Naive thymus-derived CD8-positive, alpha-beta T cell (primary cell): ENCODE results near the gene PAPSS1. TPM values are rescaled to one million over a fixed set of nuclear protein-coding genes. Genes with fewer than 3 reads are reported as not detected.
A peak's percentile ranks its signal among the peaks of the same experiment; 100 is the strongest.

ENCODE experiments used
- ATAC-seq, 2 donors: fragments of 150-1000 bp; cut with Tn5 transposase in 1 of 2; sonication (Bioruptor Pico), chemical (Tn5 transposase) in 1 of 2; 1 replicate in 1 of 2; 2 replicates in 1 of 2; pipeline ENCODE4 v1.10.0; 2021; ENCODE audit warnings: mild to moderate bottlenecking in 2 of 2, moderate library complexity in 2 of 2
- POLR2A ChIA-PET: fragments of 350-600 bp; sonication (Branson Sonifier 250); formaldehyde crosslinking; loops from one replicate; lab custom pipeline; 2021; ENCODE audit warnings: antibody characterized with exemption; lab: Charles Lee
- DNase-seq, 10 donors: peaks; one replicate each; pipeline versions ENCODE4 v3.0.0 to v3.0.0-alpha.2; 2020 to 2022
- H3K27ac Mint-ChIP-seq, 10 donors: one replicate each; pipeline ENCODE4 v1.8.0; 2020 to 2022; ENCODE audit warnings: mild to moderate bottlenecking in 10 of 10, mixed read lengths in 10 of 10, moderate library complexity in 4 of 10, inconsistent platforms in 1 of 10
- H3K27me3 Mint-ChIP-seq, 5 donors: one replicate each; pipeline ENCODE4 v1.8.0; 2021 to 2022; ENCODE audit warnings: mixed read lengths in 5 of 5
- H3K36me3 Mint-ChIP-seq, 3 donors: one replicate each; pipeline ENCODE4 v1.8.0; 2020 to 2022; ENCODE audit warnings: mixed read lengths in 3 of 3, mild to moderate bottlenecking in 2 of 3, inconsistent platforms in 1 of 3
- H3K4me1 Mint-ChIP-seq, 4 donors: one replicate each; pipeline ENCODE4 v1.8.0; 2021 to 2022; ENCODE audit warnings: mixed read lengths in 4 of 4
- H3K4me3 Mint-ChIP-seq, 10 donors: one replicate each; pipeline ENCODE4 v1.8.0; 2020 to 2022; ENCODE audit warnings: mild to moderate bottlenecking in 10 of 10, mixed read lengths in 10 of 10, moderate library complexity in 6 of 10, inconsistent platforms in 1 of 10
- H3K9me3 Mint-ChIP-seq, 9 donors: one replicate each; pipeline ENCODE4 v1.8.0; 2020 to 2022; ENCODE audit warnings: mixed read lengths in 9 of 9, mild to moderate bottlenecking in 3 of 9, inconsistent platforms in 1 of 9, moderate library complexity in 1 of 9
- polyA plus RNA-seq, 3 donors: library from polyadenylated mRNA; unstranded; fragments of 300-500 nt; fragmentation: Illumina TruSeq; gene quantifications; one replicate each; pipeline ENCODE4 v1.2.3, GENCODE V29; 2021
- total RNA-seq, 8 experiments: library from RNA in 2 of 8; stranded (reverse) in 2 of 8; gene quantifications; one replicate each; pipeline ENCODE4 v1.2.3 and lab custom pipeline; 2021 to 2026

The PAPSS1 gene
- total RNA-seq (10 to 100 TPM; 17.3 TPM), polyA plus RNA-seq (10 to 100 TPM; 22.8 to 23.9 (median 23.2) TPM), total RNA-seq (lab: John Stamatoyannopoulos, UW) (10.3 to 33.1 (median 27.5) reads per million in 6 experiments)

GRCh38 chr4:107719922-107720722 lies at the start of gene PAPSS1:
Gene PAPSS1, minus strand, starts transcription at chr4:107720234. Its CDS starts 55 bp downstream, at chr4:107720179.
- ATAC-seq (peak; percentile 85), DNase-seq (peak; percentile 89 to 97 (median 95))
- POLR2A ChIA-PET, result interaction anchor here (0.6 to 2.6 kb wide), 11 partner anchors 13 to 1840 kb away, joined by 3 to 15 read pairs (median 6); partner anchors contain the start of genes AIMP1, CYP2U1, MCUB and OSTC
- H3K27ac Mint-ChIP-seq, result peak within 1 kb of the TSS; percentile 87 to 98 (median 95)
- no peaks in the 10 kb centered on the region for H3K27me3 Mint-ChIP-seq
- H3K4me1 Mint-ChIP-seq, result peaks cover 22 to 32% (median 30%) of the 10 kb centered on the region in 4 donors
- H3K4me3 Mint-ChIP-seq, result peak within 1 kb of the TSS; percentile 93 to 98 (median 95)
- no peaks in the 10 kb centered on the region for H3K9me3 Mint-ChIP-seq
- H3K36me3 Mint-ChIP-seq, result no peaks in the 10 kb centered on the region

- DNase-seq (no peak), ATAC-seq (no peak)
- H3K9me3 Mint-ChIP-seq, result no peaks in the 10 kb centered on the region
- H3K4me3 Mint-ChIP-seq, result no peak overlapping the region
- peaks cover 5 to 13% (median 10%) of the 10 kb centered on the region in 5 donors for H3K27me3 Mint-ChIP-seq
- H3K27ac Mint-ChIP-seq, result no peak overlapping the region
- no peaks in the 10 kb centered on the region for H3K36me3 Mint-ChIP-seq
- H3K4me1 Mint-ChIP-seq, result peaks cover 0 to 11% (median 2%) of the 10 kb centered on the region in 4 donors
- POLR2A ChIA-PET, result no interaction called here
Measured at GRCh38 chr4:107760281-107760947, 40.4 kb upstream of the PAPSS1 start.

- POLR2A ChIA-PET, result no interaction called here
- DNase-seq, result peak in 3 of 10 donors; percentile 23 to 37 (median 32)
- peaks cover 0 to 9% (median 5%) of the 10 kb centered on the region in 5 donors for H3K27me3 Mint-ChIP-seq
- H3K4me1 Mint-ChIP-seq, result peaks cover 0 to 11% (median under 1%) of the 10 kb centered on the region in 4 donors
- no peaks in the 10 kb centered on the region for H3K36me3 Mint-ChIP-seq
- no peaks in the 10 kb centered on the region for H3K9me3 Mint-ChIP-seq
- no peak overlapping the region for H3K4me3 Mint-ChIP-seq
- H3K27ac Mint-ChIP-seq, result no peak overlapping the region
- ATAC-seq, result no peak
Measured at GRCh38 chr4:107757864-107758476, 37.9 kb upstream of the PAPSS1 start.

DNA sequence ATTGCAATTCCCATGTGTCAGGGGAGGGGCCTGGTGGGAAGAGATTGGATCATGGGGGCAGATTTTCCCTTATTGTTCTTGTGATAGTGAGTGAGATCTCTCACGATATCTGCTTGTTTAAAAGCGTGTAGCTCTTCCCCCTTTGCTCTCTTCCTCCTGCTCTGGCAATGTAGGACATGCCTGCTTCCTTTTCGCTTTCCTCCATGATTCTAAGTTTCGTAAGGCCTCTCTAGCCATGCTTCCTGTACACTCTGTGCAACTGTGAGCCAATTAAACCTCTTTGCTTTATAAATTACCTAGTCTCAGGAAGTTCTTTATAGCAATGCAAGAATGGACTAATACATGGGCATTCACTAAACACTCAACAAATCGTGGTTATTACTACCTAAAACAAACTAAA lies 37.2 kb upstream of the PAPSS1 start:
- Mint-ChIP-seq H3K36me3 (no peaks in the 10 kb centered on the region), H3K9me3 (no peaks in the 10 kb centered on the region), H3K4me1 (peaks cover 0 to 11% (median under 1%) of the 10 kb centered on the region in 4 donors), H3K27me3 (peaks cover 0 to 9% (median 5%) of the 10 kb centered on the region in 5 donors), H3K27ac (no peak overlapping the region), H3K4me3 (no peak overlapping the region)
- no peak for DNase-seq
- POLR2A ChIA-PET, result no interaction called here
- ATAC-seq, result no peak

GRCh38 chr4:107755841-107756356 lies 35.9 kb upstream of the PAPSS1 start:
- Mint-ChIP-seq H3K27ac (no peak overlapping the region), H3K4me3 (no peak overlapping the region), H3K27me3 (peaks cover 2 to 11% (median 6%) of the 10 kb centered on the region in 5 donors), H3K4me1 (peaks cover 0 to 11% (median under 1%) of the 10 kb centered on the region in 4 donors), H3K36me3 (no peaks in the 10 kb centered on the region), H3K9me3 (no peaks in the 10 kb centered on the region)
- no peak for ATAC-seq
- DNase-seq, result no peak
- POLR2A ChIA-PET, result no interaction called here

DNA sequence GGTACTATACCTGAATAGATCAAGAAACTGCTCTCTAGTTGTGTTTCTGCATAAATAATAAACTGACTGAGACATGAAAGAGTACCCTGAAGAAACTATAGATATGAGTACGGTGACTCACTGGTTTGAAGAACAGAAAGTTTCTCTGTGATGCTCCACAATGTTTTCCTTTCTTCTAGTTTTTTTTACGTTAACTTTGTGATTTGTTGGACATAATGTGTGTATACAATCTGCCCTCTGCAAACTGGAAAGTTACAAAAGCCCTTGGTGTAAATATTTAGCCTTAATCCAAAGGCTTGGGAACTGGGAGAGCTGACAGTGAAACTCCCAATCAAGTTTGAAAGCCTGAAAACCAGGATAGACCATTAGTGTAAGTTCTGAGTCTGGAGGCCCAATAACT lies 31.6 kb upstream of the PAPSS1 start:
- POLR2A ChIA-PET, result no interaction called here
- Mint-ChIP-seq H3K4me3 (no peak overlapping the region), H3K4me1 (peaks cover 0 to 8% (median 0%) of the 10 kb centered on the region in 4 donors), H3K27ac (no peak overlapping the region), H3K9me3 (no peaks in the 10 kb centered on the region), H3K27me3 (peaks cover 23 to 36% (median 28%) of the 10 kb centered on the region in 5 donors), H3K36me3 (no peaks in the 10 kb centered on the region)
- ATAC-seq (no peak), DNase-seq (no peak)

- ATAC-seq (no peak), DNase-seq (no peak)
- no peaks in the 10 kb centered on the region for H3K36me3 Mint-ChIP-seq
- H3K27ac Mint-ChIP-seq, result no peak overlapping the region
- no peak overlapping the region for H3K4me3 Mint-ChIP-seq
- peaks cover 19 to 49% (median 24%) of the 10 kb centered on the region in 5 donors for H3K27me3 Mint-ChIP-seq
- POLR2A ChIA-PET, result no interaction called here
- H3K4me1 Mint-ChIP-seq, result no peaks in the 10 kb centered on the region
- H3K9me3 Mint-ChIP-seq, result peaks cover 0 to 12% (median 4%) of the 10 kb centered on the region in 9 donors
Measured at GRCh38 chr4:107747748-107748486, 27.9 kb upstream of the PAPSS1 start.

- peaks cover 19 to 49% (median 24%) of the 10 kb centered on the region in 5 donors for H3K27me3 Mint-ChIP-seq
- POLR2A ChIA-PET, result no interaction called here
- peaks cover 0 to 12% (median 4%) of the 10 kb centered on the region in 9 donors for H3K9me3 Mint-ChIP-seq
- no peak for ATAC-seq
- H3K36me3 Mint-ChIP-seq, result no peaks in the 10 kb centered on the region
- no peak overlapping the region for H3K4me3 Mint-ChIP-seq
- no peak for DNase-seq
- H3K4me1 Mint-ChIP-seq, result no peaks in the 10 kb centered on the region
- no peak overlapping the region for H3K27ac Mint-ChIP-seq
Measured at GRCh38 chr4:107746161-107746560, 26.1 kb upstream of the PAPSS1 start.

DNA sequence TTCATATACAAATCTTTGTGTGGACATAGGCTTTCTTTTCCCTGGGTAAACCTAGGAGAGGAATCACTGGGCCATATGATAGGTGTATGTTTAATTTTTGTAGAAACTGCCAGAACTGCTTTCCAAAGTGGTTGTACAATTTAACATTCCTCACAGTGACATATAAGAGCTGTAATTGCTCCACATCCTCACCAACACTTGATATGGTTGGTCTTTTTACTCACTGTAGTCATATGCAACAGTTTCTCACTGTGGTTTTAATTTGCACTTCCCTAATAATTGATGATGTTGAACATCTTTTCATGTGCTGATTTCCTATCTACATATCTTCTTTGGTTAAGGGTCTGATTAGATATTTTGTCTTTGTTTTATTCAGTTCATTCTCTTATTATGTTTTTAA lies 24.5 kb upstream of the PAPSS1 start:
- Mint-ChIP-seq H3K4me3 (no peak overlapping the region), H3K36me3 (no peaks in the 10 kb centered on the region), H3K4me1 (no peaks in the 10 kb centered on the region), H3K27me3 (peaks cover 12 to 36% (median 18%) of the 10 kb centered on the region in 5 donors), H3K27ac (no peak overlapping the region), H3K9me3 (peaks cover 0 to 12% (median 4%) of the 10 kb centered on the region in 9 donors)
- ATAC-seq (no peak), DNase-seq (no peak)
- POLR2A ChIA-PET, result no interaction called here

- POLR2A ChIA-PET, result no interaction called here
- no peak overlapping the region for H3K27ac Mint-ChIP-seq
- peaks cover 0 to 12% (median 4%) of the 10 kb centered on the region in 9 donors for H3K9me3 Mint-ChIP-seq
- peaks cover 5 to 26% (median 12%) of the 10 kb centered on the region in 5 donors for H3K27me3 Mint-ChIP-seq
- no peaks in the 10 kb centered on the region for H3K36me3 Mint-ChIP-seq
- H3K4me3 Mint-ChIP-seq, result no peak overlapping the region
- DNase-seq, result no peak
- no peak for ATAC-seq
- H3K4me1 Mint-ChIP-seq, result no peaks in the 10 kb centered on the region
Measured at GRCh38 chr4:107743532-107743931, 23.5 kb upstream of the PAPSS1 start.

DNA sequence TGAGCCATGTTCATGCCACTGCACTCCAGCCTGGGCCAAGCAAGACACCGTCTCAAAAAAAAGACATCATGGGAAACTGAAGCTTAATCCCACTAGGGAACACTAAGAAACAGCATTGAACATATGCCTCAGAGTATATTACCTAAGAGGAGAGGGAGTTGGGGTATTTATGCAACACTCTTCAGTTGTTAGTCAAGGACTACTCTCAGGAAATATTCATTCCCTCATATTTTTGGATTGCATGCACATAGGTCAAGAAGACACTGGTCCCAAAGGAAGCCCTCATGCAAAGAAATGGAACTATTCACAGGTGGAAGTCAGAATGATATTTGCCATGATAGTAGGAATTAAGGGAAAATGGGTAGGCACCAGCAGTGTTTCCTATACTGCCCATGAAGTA lies 22.8 kb upstream of the PAPSS1 start:
- POLR2A ChIA-PET, result no interaction called here
- H3K4me3 Mint-ChIP-seq, result no peak overlapping the region
- ATAC-seq (no peak), DNase-seq (no peak)
- H3K27me3 Mint-ChIP-seq, result peaks cover 0 to 21% (median 7%) of the 10 kb centered on the region in 5 donors
- no peak overlapping the region for H3K27ac Mint-ChIP-seq
- H3K9me3 Mint-ChIP-seq, result peaks cover 0 to 12% (median 4%) of the 10 kb centered on the region in 9 donors
- H3K36me3 Mint-ChIP-seq, result no peaks in the 10 kb centered on the region
- H3K4me1 Mint-ChIP-seq, result no peaks in the 10 kb centered on the region

GRCh38 chr4:107742196-107742595 lies 22.2 kb upstream of the PAPSS1 start:
- Mint-ChIP-seq H3K4me1 (no peaks in the 10 kb centered on the region), H3K27me3 (peaks cover 0 to 18% (median 4%) of the 10 kb centered on the region in 5 donors)

More at GRCh38 chr4:107742196-107742595, 22.2 kb upstream of the PAPSS1 start:
- DNase-seq (no peak), ATAC-seq (no peak)
- Mint-ChIP-seq H3K9me3 (peaks cover 0 to 12% (median 4%) of the 10 kb centered on the region in 9 donors), H3K36me3 (no peaks in the 10 kb centered on the region), H3K27ac (no peak overlapping the region), H3K4me3 (no peak overlapping the region)
- POLR2A ChIA-PET, result no interaction called here
